Stimulated activated CD4-positive, alpha-beta T cell treated with anti-CD3 and anti-CD28 coated beads, TNF-alpha, amount 100 ng/mL, for 4 hours (primary cell): ENCODE results near the gene RET.
A peak's percentile ranks its signal among the peaks of the same experiment; 100 is the strongest.
"Not testable (repeated sequence)": the region's sequence is repeated elsewhere in the genome, so short reads cannot be mapped to it uniquely, and the experiment has no call there.

ENCODE experiments used
- DNase-seq, 3 experiments: peaks; one replicate each; pipeline ENCODE4 v3.0.0-alpha.2; 2020; ENCODE audit warnings: low read depth in 3 of 3

The RET gene

GRCh38 chr10:43135656-43136055 lies 58.8 kb downstream of the RET start:
- no peak for DNase-seq

- DNase-seq, result no peak
Measured at GRCh38 chr10:43136432-43136831, 59.6 kb downstream of the RET start.

- DNase-seq, result no peak
Measured at GRCh38 chr10:43136995-43137716, 60.3 kb downstream of the RET start.

GRCh38 chr10:43137717-43138020 lies 60.8 kb downstream of the RET start:
- no peak for DNase-seq

- peak; percentile 75 to 79 (median 78) for DNase-seq
Measured at GRCh38 chr10:43138021-43138756, 61.3 kb downstream of the RET start, which contains the start of gene CSGALNACT2. Gene CSGALNACT2 (plus strand): TSS chr10:43138445. CDS start chr10:43155150, 16,705 bp downstream.

GRCh38 chr10:43138757-43139241 lies 61.9 kb downstream of the RET start:
- peak in 1 of 3 experiments; percentile 37 for DNase-seq

GRCh38 chr10:43141421-43141820 lies 64.6 kb downstream of the RET start:
- no peak for DNase-seq

GRCh38 chr10:43145311-43145710 lies 68.4 kb downstream of the RET start:
- no peak for DNase-seq

GRCh38 chr10:43145936-43146335 lies 69.1 kb downstream of the RET start:
- not testable (repeated sequence) for DNase-seq

- no peak for DNase-seq
Measured at GRCh38 chr10:43151371-43151770, 74.5 kb downstream of the RET start.

- no peak for DNase-seq
Measured at GRCh38 chr10:43153901-43154300, 77.0 kb downstream of the RET start.

GRCh38 chr10:43155221-43155620 lies 78.4 kb downstream of the RET start:
- no peak for DNase-seq

GRCh38 chr10:43155741-43156140 lies 78.9 kb downstream of the RET start:
- DNase-seq, result no peak

GRCh38 chr10:43156590-43157341 lies 79.9 kb downstream of the RET start:
- no peak for DNase-seq

GRCh38 chr10:43158636-43159035 lies 81.8 kb downstream of the RET start:
- no peak for DNase-seq

- peak in 1 of 3 experiments; percentile 2 for DNase-seq
Measured at GRCh38 chr10:43160046-43160920, 83.4 kb downstream of the RET start.

GRCh38 chr10:43160921-43161255 lies 84.0 kb downstream of the RET start:
- no peak for DNase-seq

GRCh38 chr10:43162604-43163003 lies 85.7 kb downstream of the RET start:
- DNase-seq, result no peak

- DNase-seq, result no peak
Measured at GRCh38 chr10:43166207-43166879, 89.5 kb downstream of the RET start.

- no peak for DNase-seq
Measured at GRCh38 chr10:43166880-43167497, 90.1 kb downstream of the RET start.

GRCh38 chr10:43167498-43167889 lies 90.6 kb downstream of the RET start:
- DNase-seq, result no peak
